Kidney epithelial cell (primary cell): Measurements from ENCODE around the gene TMEM269. TPM values are rescaled to one million over a fixed set of nuclear protein-coding genes. Genes with fewer than 3 reads are reported as not detected.

ENCODE experiments used
- DNase-seq: peaks from one replicate; pipeline ENCODE4 v3.0.0-alpha.2; 2010; ENCODE audit warnings: low read depth
- H3K27me3 ChIP-seq: 2 replicates; pipeline ENCODE4 v1.6.0; 2011; ENCODE audit warnings: low read length; ENCODE audit not compliant: control insufficient read depth, insufficient read depth
- H3K36me3 ChIP-seq: 2 replicates; pipeline ENCODE4 v1.5.1; 2011; ENCODE audit warnings: low read length; ENCODE audit not compliant: control insufficient read depth, insufficient read depth
- H3K4me3 ChIP-seq: 2 replicates; pipeline ENCODE4 v1.5.1; 2011; ENCODE audit warnings: low read depth, mild to moderate bottlenecking, control low read depth, low read length
- CTCF ChIP-seq: IDR thresholded peaks from 2 replicates; pipeline ENCODE4 v1.5.1; 2011; ENCODE audit warnings: mild to moderate bottlenecking, moderate library complexity, low read length, control low read depth, inconsistent platforms; ENCODE audit not compliant: insufficient read depth, poor library complexity, severe bottlenecking
- total RNA-seq: library from RNA; depleted of rRNA; stranded (reverse); fragments of >200 nt; gene quantifications from 2 replicates; pipeline ENCODE4 v1.2.3, GENCODE V29; 2015

Gene TMEM269
- total RNA-seq, 1 donor from 2014 or later: 0.04 TPM

- Histone ChIP-seq H3K4me3 (no peak overlapping the region), H3K27me3 (no peaks in the 10 kb centered on the region), H3K36me3 (no peaks in the 10 kb centered on the region)
- DNase-seq: no peak
- TF ChIP-seq CTCF: no peak
Observed at GRCh38 chr1:42825036-42825851, 40.5 kb downstream of the TMEM269 start.

DNA sequence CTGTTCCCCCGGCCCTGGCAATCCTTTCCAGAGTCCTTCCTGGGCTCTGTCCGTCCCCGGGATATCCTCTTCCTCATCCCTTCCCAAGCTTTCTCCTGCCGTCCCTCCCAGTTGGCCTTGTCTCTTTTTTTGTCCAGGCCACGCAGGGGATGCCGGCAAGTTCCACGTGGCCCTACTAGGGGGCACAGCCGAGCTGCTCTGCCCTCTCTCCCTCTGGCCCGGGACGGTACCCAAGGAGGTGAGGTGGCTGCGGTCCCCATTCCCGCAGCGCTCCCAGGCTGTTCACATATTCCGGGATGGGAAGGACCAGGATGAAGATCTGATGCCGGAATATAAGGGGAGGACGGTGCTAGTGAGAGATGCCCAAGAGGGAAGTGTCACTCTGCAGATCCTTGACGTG, 45.8 kb downstream of the TMEM269 start:
- no peak for TF ChIP-seq CTCF
- Histone ChIP-seq H3K4me3 (no peak overlapping the region), H3K36me3 (no peaks in the 10 kb centered on the region), H3K27me3 (no peaks in the 10 kb centered on the region)
- no peak for DNase-seq

DNA sequence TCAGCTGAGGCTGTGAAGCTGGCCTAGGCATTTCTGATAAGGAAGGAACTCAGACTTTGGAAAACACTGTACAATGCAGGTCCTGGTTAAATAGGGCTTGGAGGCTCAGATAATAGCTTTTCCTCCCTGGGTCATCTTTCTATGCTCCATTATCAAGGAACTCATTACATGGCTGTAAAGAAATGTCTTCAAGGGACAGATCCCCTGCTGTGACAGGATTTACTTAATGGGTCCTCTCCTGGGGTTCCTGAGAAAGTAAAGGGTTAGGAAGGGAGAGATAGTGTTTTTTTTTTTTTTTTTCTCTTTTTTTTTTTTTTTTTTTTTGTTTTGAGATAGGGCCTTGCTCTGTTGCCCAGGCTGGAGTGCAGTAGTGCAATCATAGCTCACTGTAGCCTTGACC, 46.5 kb downstream of the TMEM269 start:
- Histone ChIP-seq H3K27me3 (no peaks in the 10 kb centered on the region), H3K36me3 (no peaks in the 10 kb centered on the region), H3K4me3 (no peak overlapping the region)
- TF ChIP-seq CTCF: no peak
- no peak for DNase-seq

- no peak for TF ChIP-seq CTCF
- no peak overlapping the region for H3K4me3 ChIP-seq
- H3K27me3 ChIP-seq: no peaks in the 10 kb centered on the region
- no peak for DNase-seq
- H3K36me3 ChIP-seq: no peaks in the 10 kb centered on the region
Observed at GRCh38 chr1:42832641-42833240, 48.0 kb downstream of the TMEM269 start.

DNA sequence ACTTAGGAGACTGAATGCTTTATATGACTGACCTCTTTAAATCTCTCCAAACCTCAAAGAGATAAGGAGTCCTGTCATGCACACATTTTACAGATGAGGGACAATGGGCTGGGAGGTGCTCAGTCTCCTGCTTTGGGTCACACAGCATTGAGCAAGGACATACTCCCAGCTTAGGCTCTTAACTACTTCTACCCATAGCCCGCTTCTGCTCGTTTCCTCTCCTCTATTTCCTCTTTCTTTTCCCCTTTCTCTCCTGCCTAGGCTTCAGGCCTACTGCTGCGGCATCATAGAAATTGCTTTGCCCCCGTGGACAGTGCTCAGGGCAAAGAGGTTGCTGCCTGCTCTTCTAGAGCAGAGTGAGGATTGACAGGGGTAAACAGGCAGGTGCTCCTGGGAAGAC, 49.2 kb downstream of the TMEM269 start:
- TF ChIP-seq CTCF: no peak
- no peaks in the 10 kb centered on the region for H3K36me3 ChIP-seq
- H3K27me3 ChIP-seq: no peaks in the 10 kb centered on the region
- DNase-seq: no peak
- no peak overlapping the region for H3K4me3 ChIP-seq

GRCh38 chr1:42834803-42835202, 50.0 kb downstream of the TMEM269 start:
- no peak for DNase-seq
- TF ChIP-seq CTCF: no peak
- no peaks in the 10 kb centered on the region for H3K27me3 ChIP-seq
- H3K36me3 ChIP-seq: no peaks in the 10 kb centered on the region
- H3K4me3 ChIP-seq: no peak overlapping the region
